Karpas-422 (cell line): ENCODE results near the gene SLC26A9. TPM values are rescaled to one million over a fixed set of nuclear protein-coding genes. Genes with fewer than 3 reads are reported as not detected.
"Not testable (repeated sequence)": the region's sequence is repeated elsewhere in the genome, so short reads cannot be mapped to it uniquely, and the experiment has no call there.

Experiments
- DNase-seq: peaks from one replicate; pipeline ENCODE4 v3.0.0-alpha.2; 2015
- H2AFZ ChIP-seq: fragments of 200-600 bp; sonication (generic); 2 replicates; pipeline ENCODE4 v1.6.1; 2014; ENCODE audit warnings: antibody characterized with exemption, low read length, mixed read lengths
- H3K27ac ChIP-seq: fragments of 200-600 bp; sonication (generic); 2 replicates; pipeline ENCODE4 v1.5.1; 2014; ENCODE audit warnings: mild to moderate bottlenecking, low read length, moderate library complexity
- H3K27me3 ChIP-seq: fragments of 200-600 bp; sonication (generic); 2 replicates; pipeline ENCODE4 v1.6.1; 2014; ENCODE audit warnings: low read length, mixed read lengths
- H3K36me3 ChIP-seq: fragments of 200-600 bp; sonication (generic); 2 replicates; pipeline ENCODE4 v1.6.1; 2014; ENCODE audit warnings: low read length, mixed read lengths; ENCODE audit not compliant: insufficient read depth
- H3K4me1 ChIP-seq: fragments of 200-600 bp; sonication (generic); 2 replicates; pipeline ENCODE4 v1.6.1; 2014; ENCODE audit warnings: mild to moderate bottlenecking, low read length, mixed read lengths
- H3K4me2 ChIP-seq: fragments of 200-600 bp; sonication (generic); 2 replicates; pipeline ENCODE4 v1.6.1; 2014; ENCODE audit warnings: low read length, low read depth, mild to moderate bottlenecking; ENCODE audit not compliant: poor library complexity, severe bottlenecking
- H3K4me3 ChIP-seq: fragments of 200-600 bp; sonication (generic); 2 replicates; pipeline ENCODE4 v1.5.1; 2014; ENCODE audit warnings: mild to moderate bottlenecking, antibody characterized with exemption, low read length, mixed read lengths
- H3K79me2 ChIP-seq: fragments of 200-600 bp; sonication (generic); 2 replicates; pipeline ENCODE4 v1.6.1; 2014; ENCODE audit warnings: mild to moderate bottlenecking, low read length, mixed read lengths
- H3K9ac ChIP-seq: fragments of 200-600 bp; sonication (generic); 2 replicates; pipeline ENCODE4 v1.6.0; 2014; ENCODE audit warnings: low read length
- H3K9me2 ChIP-seq: fragments of 200-600 bp; sonication (generic), shearing (Covaris generic); replicated peaks from 2 replicates; pipeline ENCODE4 v1.6.0; 2014; ENCODE audit warnings: mild to moderate bottlenecking, low read length, moderate library complexity; ENCODE audit not compliant: insufficient read depth
- H3K9me3 ChIP-seq: fragments of 300-700, 200-600 bp; sonication (generic); 2 replicates; pipeline ENCODE4 v1.6.1; 2014; ENCODE audit warnings: low read length, mixed read lengths
- H4K20me1 ChIP-seq: fragments of 200-600 bp; sonication (generic); 2 replicates; pipeline ENCODE4 v1.6.1; 2014; ENCODE audit warnings: mild to moderate bottlenecking, antibody characterized with exemption, low read length, low read depth; ENCODE audit not compliant: insufficient read depth
- total RNA-seq: library from RNA; depleted of rRNA; stranded (reverse); fragments of >200 nt; shearing (Covaris generic); gene quantifications from 2 replicates; pipeline ENCODE4 v1.2.3, GENCODE V29; 2014; ENCODE audit warnings: low replicate concordance

Gene SLC26A9
- total RNA-seq, 1 experiment from 2014 or later, result not detected

DNA sequence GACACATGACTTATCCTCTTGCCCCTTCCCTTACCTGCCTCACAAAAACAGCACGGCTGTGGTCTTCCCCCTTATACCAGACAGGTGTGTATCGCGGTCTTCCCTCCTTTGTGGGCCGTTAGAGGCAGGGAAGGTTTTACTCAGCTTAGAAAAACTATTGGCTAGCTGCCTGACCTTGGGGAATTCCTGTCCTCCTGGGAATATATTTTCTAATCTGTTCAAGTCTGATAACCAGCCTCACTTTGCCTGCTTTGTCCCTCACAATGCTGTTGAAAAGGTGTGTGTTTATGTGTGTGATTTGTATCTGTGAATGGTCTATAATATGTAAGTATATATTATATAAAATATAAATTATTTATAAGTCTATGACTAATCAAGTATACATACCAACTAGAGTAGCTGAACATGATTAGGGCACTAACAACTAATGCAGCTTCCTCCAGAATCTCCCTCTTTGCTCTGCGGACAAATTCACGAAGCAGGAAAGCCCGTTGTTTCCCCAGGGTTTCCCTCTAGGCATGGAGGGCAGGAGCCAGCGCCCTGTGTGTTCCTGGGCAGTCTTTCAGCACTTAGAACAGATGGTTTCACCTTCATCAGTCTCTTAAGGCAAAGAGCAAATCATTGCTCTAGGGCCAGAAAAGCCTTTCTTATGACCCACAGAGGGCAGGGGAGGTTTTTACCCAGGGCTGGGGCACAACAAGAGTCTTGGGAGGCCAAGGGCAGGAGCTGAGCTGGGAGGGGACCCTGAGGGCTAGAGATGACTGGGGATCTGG, 25.6 kb downstream of the SLC26A9 start:
- DNase-seq, result no peak
- Histone ChIP-seq H3K27me3 (no peaks in the 10 kb centered on the region), H4K20me1 (no peaks in the 10 kb centered on the region), H3K4me3 (no peak overlapping the region), H3K9me2 (no peaks in the 10 kb centered on the region), H3K79me2 (no peaks in the 10 kb centered on the region), H3K4me1 (no peaks in the 10 kb centered on the region), H3K9ac (no peak overlapping the region), H3K4me2 (no peak overlapping the region), H3K36me3 (no peaks in the 10 kb centered on the region), H2AFZ (no peak overlapping the region), H3K27ac (no peak overlapping the region), H3K9me3 (no peaks in the 10 kb centered on the region)

DNA sequence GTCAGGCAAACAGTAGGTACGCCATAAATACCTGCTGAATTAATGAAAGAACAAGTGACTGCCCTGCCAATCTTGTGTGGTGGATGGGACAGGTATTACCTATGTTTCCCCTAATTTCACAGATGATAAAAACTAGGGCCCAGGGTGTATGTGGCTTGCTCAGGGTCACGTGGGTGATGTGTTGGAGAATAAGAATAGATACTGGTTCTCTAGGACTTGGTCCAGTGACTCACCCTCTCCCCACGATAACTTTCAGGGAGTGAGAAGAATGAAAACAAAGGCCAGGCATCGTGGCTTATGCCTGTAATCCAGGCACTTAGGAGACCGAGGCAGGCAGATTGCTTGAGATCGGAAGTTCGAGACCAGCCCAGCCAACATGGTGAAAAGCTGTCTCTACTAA, 26.7 kb downstream of the SLC26A9 start:
- Histone ChIP-seq H4K20me1 (no peaks in the 10 kb centered on the region), H3K9me2 (no peaks in the 10 kb centered on the region), H2AFZ (no peak overlapping the region), H3K79me2 (no peaks in the 10 kb centered on the region), H3K36me3 (no peaks in the 10 kb centered on the region), H3K4me2 (no peak overlapping the region), H3K27ac (no peak overlapping the region), H3K27me3 (no peaks in the 10 kb centered on the region), H3K4me3 (no peak overlapping the region), H3K9me3 (no peaks in the 10 kb centered on the region), H3K4me1 (no peaks in the 10 kb centered on the region), H3K9ac (no peak overlapping the region)
- no peak for DNase-seq

DNA sequence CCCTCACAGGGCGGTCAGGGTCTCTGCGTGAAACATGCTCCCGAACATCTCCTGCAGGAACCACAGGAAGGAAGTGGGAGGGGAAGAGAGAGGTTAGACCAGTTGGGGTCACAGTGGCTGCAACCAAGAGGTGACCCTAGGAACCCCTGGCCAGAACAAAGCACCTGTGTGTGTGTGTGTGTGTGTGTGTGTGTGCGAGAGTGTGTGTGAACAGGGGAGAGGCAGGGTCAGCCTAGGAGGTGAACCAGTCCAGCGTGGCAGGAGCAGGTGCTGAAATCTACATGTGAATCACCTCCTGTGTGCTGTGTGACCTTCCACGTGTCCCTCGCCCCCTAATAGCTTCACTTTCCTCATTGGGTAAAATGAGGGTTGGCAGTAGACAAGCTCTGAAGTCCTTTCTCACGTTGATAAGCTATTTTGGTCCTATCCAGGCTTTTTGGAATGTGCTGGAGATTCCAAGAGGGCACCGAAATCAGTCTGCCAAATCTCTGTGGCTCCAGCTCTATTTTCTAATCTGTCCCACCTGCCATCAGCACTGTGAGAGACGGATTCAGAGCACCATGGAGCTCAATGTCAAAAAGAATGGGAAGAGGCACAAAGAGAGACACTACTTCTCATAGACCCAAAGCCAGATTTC, 27.8 kb downstream of the SLC26A9 start:
- Histone ChIP-seq H3K79me2 (no peaks in the 10 kb centered on the region), H3K9me3 (no peaks in the 10 kb centered on the region), H3K9me2 (no peaks in the 10 kb centered on the region), H2AFZ (no peak overlapping the region), H3K4me2 (no peak overlapping the region), H3K27ac (no peak overlapping the region), H4K20me1 (no peaks in the 10 kb centered on the region), H3K27me3 (no peaks in the 10 kb centered on the region), H3K4me1 (no peaks in the 10 kb centered on the region), H3K36me3 (no peaks in the 10 kb centered on the region), H3K4me3 (no peak overlapping the region), H3K9ac (no peak overlapping the region)
- DNase-seq, result no peak

DNA sequence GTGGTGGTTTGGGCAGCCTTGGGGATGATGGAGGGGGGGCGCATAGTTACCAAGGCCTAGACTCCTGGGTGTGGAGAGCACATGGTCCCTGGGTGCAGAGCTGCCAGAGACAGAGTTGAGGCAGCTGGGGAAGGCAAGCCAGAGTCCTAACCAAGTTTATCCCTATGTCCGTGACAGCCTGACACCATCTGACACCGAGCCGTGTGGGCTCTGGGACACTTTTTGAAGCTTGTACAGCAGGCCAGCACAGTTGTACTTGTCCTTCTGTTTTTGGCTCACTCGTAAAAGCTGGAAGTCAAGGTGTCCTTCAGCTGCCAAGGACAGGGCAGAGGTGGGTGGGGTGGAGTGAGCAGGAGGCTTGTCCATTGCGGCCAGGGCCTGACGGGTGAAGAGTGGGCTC, 28.5 kb downstream of the SLC26A9 start:
- Histone ChIP-seq H3K4me3 (no peak overlapping the region), H3K36me3 (no peaks in the 10 kb centered on the region), H3K9me2 (no peaks in the 10 kb centered on the region), H3K9ac (no peak overlapping the region), H3K4me1 (no peaks in the 10 kb centered on the region), H3K79me2 (no peaks in the 10 kb centered on the region), H3K4me2 (no peak overlapping the region), H3K27ac (no peak overlapping the region), H4K20me1 (no peaks in the 10 kb centered on the region), H3K9me3 (no peaks in the 10 kb centered on the region), H3K27me3 (no peaks in the 10 kb centered on the region), H2AFZ (no peak overlapping the region)
- no peak for DNase-seq

DNA sequence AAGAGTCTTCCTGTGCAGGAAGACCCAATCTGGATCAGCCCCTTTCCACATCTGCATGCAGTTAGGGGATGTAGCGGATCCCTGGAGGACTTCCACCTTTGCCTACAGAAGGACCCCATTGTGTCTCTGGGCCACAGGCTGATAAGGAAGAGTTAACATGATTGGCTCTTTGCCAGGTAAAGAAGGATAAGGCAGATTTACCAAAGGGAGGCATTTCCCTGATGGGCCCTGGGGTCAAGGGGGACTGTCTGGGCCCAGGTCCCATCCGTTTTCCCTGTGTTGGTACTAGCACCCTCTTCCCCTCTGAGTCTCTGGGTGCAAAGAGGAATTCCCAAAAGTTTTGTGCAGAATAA, 29.1 kb downstream of the SLC26A9 start:
- DNase-seq, result no peak
- no peak overlapping the region for H3K4me2 ChIP-seq
- H3K9ac ChIP-seq, result no peak overlapping the region
- H3K27ac ChIP-seq, result no peak overlapping the region
- no peaks in the 10 kb centered on the region for H3K9me3 ChIP-seq
- no peak overlapping the region for H2AFZ ChIP-seq
- no peaks in the 10 kb centered on the region for H3K27me3 ChIP-seq
- no peaks in the 10 kb centered on the region for H4K20me1 ChIP-seq
- no peak overlapping the region for H3K4me3 ChIP-seq
- no peaks in the 10 kb centered on the region for H3K9me2 ChIP-seq
- no peaks in the 10 kb centered on the region for H3K36me3 ChIP-seq
- no peaks in the 10 kb centered on the region for H3K79me2 ChIP-seq
- no peaks in the 10 kb centered on the region for H3K4me1 ChIP-seq

DNA sequence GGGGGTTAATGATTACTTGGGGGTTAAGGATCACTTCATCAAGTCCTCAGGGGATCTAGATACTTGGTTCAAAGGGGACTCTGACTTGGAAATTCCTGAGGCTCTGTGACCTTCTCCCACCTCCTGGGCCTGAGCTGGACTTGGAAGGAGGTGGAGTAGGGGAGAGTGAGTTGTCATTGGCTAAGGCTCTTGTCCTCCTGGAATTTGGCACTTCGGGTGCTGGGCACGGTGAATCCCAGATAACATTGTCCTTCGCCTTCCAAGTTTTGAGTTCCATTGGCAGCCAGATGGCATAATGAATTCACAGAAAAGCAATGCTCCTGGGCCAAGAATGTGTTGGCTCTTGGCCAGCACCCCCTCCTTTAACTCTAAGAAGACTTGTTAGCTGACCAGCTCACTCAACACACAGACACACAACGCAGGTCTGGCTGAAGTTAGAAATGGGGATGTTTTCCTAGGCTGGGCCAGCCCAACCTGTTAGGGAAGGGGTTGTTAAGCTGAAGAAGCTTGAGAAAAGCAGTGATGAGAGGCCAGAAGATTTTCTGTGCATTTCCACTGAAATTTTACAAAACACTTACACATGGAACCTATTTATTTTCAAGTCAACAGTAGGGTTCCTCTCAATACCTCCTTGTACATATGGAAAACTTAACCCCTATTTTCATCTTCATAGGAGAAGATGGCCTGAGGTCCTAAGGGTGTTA, 29.7 kb downstream of the SLC26A9 start:
- Histone ChIP-seq H3K27ac (no peak overlapping the region), H3K9ac (no peak overlapping the region), H3K27me3 (no peaks in the 10 kb centered on the region), H3K79me2 (no peaks in the 10 kb centered on the region), H3K36me3 (no peaks in the 10 kb centered on the region), H3K4me2 (no peak overlapping the region), H3K9me2 (no peaks in the 10 kb centered on the region), H2AFZ (no peak overlapping the region), H4K20me1 (no peaks in the 10 kb centered on the region), H3K4me3 (no peak overlapping the region), H3K9me3 (no peaks in the 10 kb centered on the region), H3K4me1 (no peaks in the 10 kb centered on the region)
- peak; percentile 22 for DNase-seq

DNA sequence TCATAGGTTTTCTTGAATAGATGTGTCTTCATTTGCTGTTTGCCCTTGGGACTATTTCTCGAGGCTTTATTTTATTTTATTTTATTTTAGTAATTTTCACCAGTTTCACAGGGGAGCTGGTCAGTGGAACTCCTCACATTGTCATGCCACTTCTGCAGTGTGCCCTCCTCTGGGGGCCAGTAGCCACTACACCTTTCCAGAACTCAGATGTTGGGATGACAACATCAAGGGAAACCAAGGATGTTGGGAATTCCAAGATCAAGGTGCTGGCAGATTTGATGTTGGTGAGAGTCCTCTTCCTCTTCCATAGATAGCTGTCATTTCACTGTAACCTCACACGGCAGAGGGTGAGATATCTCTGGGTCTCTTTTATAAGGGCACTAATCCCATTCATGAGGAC, 35.5 kb downstream of the SLC26A9 start:
- Histone ChIP-seq H3K9me2 (no peaks in the 10 kb centered on the region), H3K79me2 (no peaks in the 10 kb centered on the region), H3K9me3 (no peaks in the 10 kb centered on the region), H3K36me3 (no peaks in the 10 kb centered on the region), H2AFZ (no peak overlapping the region), H3K4me1 (no peaks in the 10 kb centered on the region), H3K27me3 (no peaks in the 10 kb centered on the region), H4K20me1 (no peaks in the 10 kb centered on the region), H3K27ac (no peak overlapping the region), H3K9ac (no peak overlapping the region), H3K4me2 (no peak overlapping the region), H3K4me3 (no peak overlapping the region)
- no peak for DNase-seq

DNA sequence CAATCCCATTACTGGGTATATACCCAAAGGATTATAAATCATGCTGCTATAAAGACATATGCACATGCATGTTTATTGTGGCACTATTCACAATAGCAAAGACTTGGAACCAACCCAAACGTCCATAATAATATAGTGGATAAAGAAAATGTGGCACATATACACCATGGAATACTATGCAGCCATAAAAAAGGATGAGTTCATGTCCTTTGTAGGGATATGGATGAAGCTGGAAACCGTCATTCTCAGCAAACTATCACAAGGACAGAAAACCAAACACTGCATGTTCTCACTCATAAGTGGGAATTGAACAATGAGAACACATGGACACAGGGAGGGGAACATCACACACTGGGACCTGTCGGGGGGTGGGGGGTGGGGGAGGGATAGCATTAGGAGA, 38.2 kb downstream of the SLC26A9 start:
- H3K9me2 ChIP-seq, H3K9ac ChIP-seq, H4K20me1 ChIP-seq, H3K9me3 ChIP-seq, H3K4me1 ChIP-seq, H3K27me3 ChIP-seq, DNase-seq, H3K79me2 ChIP-seq, H3K4me3 ChIP-seq, H3K4me2 ChIP-seq, H2AFZ ChIP-seq, H3K27ac ChIP-seq, H3K36me3 ChIP-seq: not testable (repeated sequence)
